ENCODE data around the gene YPEL1.

DNA sequence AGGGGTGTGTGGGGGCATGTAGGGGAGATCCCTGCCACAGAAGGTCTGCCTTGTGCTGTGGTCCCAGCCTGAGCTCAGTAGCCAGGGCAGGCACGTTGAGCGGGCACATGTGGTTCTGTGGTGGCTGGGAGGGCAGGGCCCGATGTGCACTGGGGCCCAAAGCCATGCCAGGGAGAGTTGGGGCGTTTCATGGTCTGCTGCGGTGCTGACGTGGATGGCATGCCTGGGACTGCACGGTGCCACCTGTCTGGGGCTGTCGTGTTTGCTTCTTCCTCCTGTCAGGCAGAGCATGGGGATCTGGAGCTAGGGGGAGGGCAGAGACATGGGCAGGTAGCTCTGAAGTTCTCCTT, 50.5 kb downstream of the YPEL1 start:
- TF ChIP-seq FOXA1 (IDR thresholded peaks at IDR 0.05) (no peak), CTCF (IDR thresholded peaks at IDR 0.05; ENCODE audit: low read depth, low read length, missing input control) (no peak), MAX (IDR thresholded peaks at IDR 0.05) (no peak), FOXA2 (IDR thresholded peaks at IDR 0.05) (no peak), TAF1 (conservative IDR thresholded peaks at IDR 0.05) (no peak), REST (IDR thresholded peaks at IDR 0.05) (no peak), JUND (IDR thresholded peaks at IDR 0.05) (no peak), RAD21 (IDR thresholded peaks at IDR 0.05) (no peak), HNF4A (conservative IDR thresholded peaks at IDR 0.05) (no peak), GABPA (IDR thresholded peaks at IDR 0.05 in 1 of 2, conservative IDR thresholded peaks at IDR 0.05 in 1 of 2) (no peak), EGR1 (IDR thresholded peaks at IDR 0.05; ENCODE audit: low read depth in 2 of 2) (no peak)

All from liver (tissue), 3 donors.